Endothelial cell (in vitro differentiated cells): Measurements from ENCODE around the gene CCDC3. TPM values are rescaled to one million over a fixed set of nuclear protein-coding genes. Genes with fewer than 3 reads are reported as not detected.
"Not testable (repeated sequence)": the region's sequence is repeated elsewhere in the genome, so short reads cannot be mapped to it uniquely, and the experiment has no call there.

Experiments used
- DNase-seq: peaks from one replicate; pipeline ENCODE4 v3.0.0; 2021; ENCODE audit warnings: low spot score
- H3K27ac Mint-ChIP-seq: one replicate; pipeline ENCODE4 v1.8.0; 2021; ENCODE audit warnings: mixed read lengths, inconsistent platforms; ENCODE audit not compliant: unreplicated experiment
- H3K27me3 Mint-ChIP-seq: one replicate; pipeline ENCODE4 v1.8.0; 2021; ENCODE audit warnings: mild to moderate bottlenecking, moderate library complexity, mixed read lengths, inconsistent platforms; ENCODE audit not compliant: unreplicated experiment
- H3K36me3 Mint-ChIP-seq: one replicate; pipeline ENCODE4 v1.8.0; 2021; ENCODE audit warnings: mild to moderate bottlenecking, low read depth, mixed read lengths, inconsistent platforms; ENCODE audit not compliant: unreplicated experiment
- H3K4me1 Mint-ChIP-seq: one replicate; pipeline ENCODE4 v1.8.0; 2021; ENCODE audit warnings: mild to moderate bottlenecking, mixed read lengths, inconsistent platforms; ENCODE audit not compliant: unreplicated experiment
- H3K4me3 Mint-ChIP-seq: one replicate; pipeline ENCODE4 v1.8.0; 2021; ENCODE audit warnings: mild to moderate bottlenecking, mixed read lengths, inconsistent platforms; ENCODE audit not compliant: unreplicated experiment
- H3K9me3 Mint-ChIP-seq: one replicate; pipeline ENCODE4 v1.8.0; 2021; ENCODE audit warnings: mixed read lengths, inconsistent platforms; ENCODE audit not compliant: unreplicated experiment
- CTCF ChIP-seq: fragments of 200-600 bp; sonication (generic); IDR thresholded peaks from one replicate; pipeline ENCODE4 v1.5.0; 2021; ENCODE audit warnings: antibody characterized with exemption; ENCODE audit not compliant: unreplicated experiment
- total RNA-seq: library from RNA; stranded (reverse); fragmentation: NEBNext Ultra II Directional; extraction: Animal tissue kit (Norgen Biotek cat#: 25700); gene quantifications from one replicate; pipeline ENCODE4 v1.2.1, GENCODE V29; 2021; ENCODE audit not compliant: unreplicated experiment

Gene CCDC3
- total RNA-seq, 1 donor from 2014 or later = 26.1 TPM

GRCh38 chr10:12993595-12993994, 7.9 kb downstream of the CCDC3 start:
- TF ChIP-seq CTCF = no peak
- no peak overlapping the region for H3K4me3 Mint-ChIP-seq
- peaks cover 10% of the 10 kb centered on the region for H3K36me3 Mint-ChIP-seq
- no peaks in the 10 kb centered on the region for H3K27me3 Mint-ChIP-seq
- no peak for DNase-seq
- peaks cover 11% of the 10 kb centered on the region for H3K4me1 Mint-ChIP-seq
- no peak overlapping the region for H3K27ac Mint-ChIP-seq
- no peaks in the 10 kb centered on the region for H3K9me3 Mint-ChIP-seq

GRCh38 chr10:12985347-12985746, 16.2 kb downstream of the CCDC3 start:
- no peak for TF ChIP-seq CTCF
- DNase-seq = no peak
- H3K9me3 Mint-ChIP-seq = no peaks in the 10 kb centered on the region
- peaks cover 3% of the 10 kb centered on the region for H3K27me3 Mint-ChIP-seq
- H3K36me3 Mint-ChIP-seq = peaks cover 8% of the 10 kb centered on the region
- no peaks in the 10 kb centered on the region for H3K4me1 Mint-ChIP-seq
- H3K4me3 Mint-ChIP-seq = no peak overlapping the region
- no peak overlapping the region for H3K27ac Mint-ChIP-seq

GRCh38 chr10:12984165-12984747, 17.3 kb downstream of the CCDC3 start:
- H3K4me3 Mint-ChIP-seq = no peak overlapping the region
- peaks cover 8% of the 10 kb centered on the region for H3K36me3 Mint-ChIP-seq
- no peaks in the 10 kb centered on the region for H3K9me3 Mint-ChIP-seq
- H3K27me3 Mint-ChIP-seq = peaks cover 3% of the 10 kb centered on the region
- H3K4me1 Mint-ChIP-seq = no peaks in the 10 kb centered on the region
- no peak for DNase-seq
- TF ChIP-seq CTCF = no peak
- no peak overlapping the region for H3K27ac Mint-ChIP-seq

GRCh38 chr10:12983568-12983967, 17.9 kb downstream of the CCDC3 start:
- not testable (repeated sequence) for H3K9me3 Mint-ChIP-seq, H3K27me3 Mint-ChIP-seq, DNase-seq, H3K4me3 Mint-ChIP-seq, H3K4me1 Mint-ChIP-seq, H3K36me3 Mint-ChIP-seq, H3K27ac Mint-ChIP-seq

- H3K36me3 Mint-ChIP-seq = peaks cover 4% of the 10 kb centered on the region
- H3K27me3 Mint-ChIP-seq = peaks cover 2% of the 10 kb centered on the region
- no peaks in the 10 kb centered on the region for H3K9me3 Mint-ChIP-seq
- H3K27ac Mint-ChIP-seq = no peak overlapping the region
- no peaks in the 10 kb centered on the region for H3K4me1 Mint-ChIP-seq
- H3K4me3 Mint-ChIP-seq = no peak overlapping the region
- DNase-seq = no peak
- TF ChIP-seq CTCF = no peak
Measured at GRCh38 chr10:12981570-12981969, 19.9 kb downstream of the CCDC3 start.
